HepG2 (cell line): ENCODE measurements around the gene PSPH. TPM values are rescaled to one million over a fixed set of nuclear protein-coding genes. Genes with fewer than 3 reads are reported as not detected.

ENCODE experiments used
- GFI1 ChIP-seq: sonication (generic); formaldehyde crosslinking; IDR thresholded peaks from 2 replicates; pipeline ENCODE4 v1.5.0; 2020; ENCODE audit warnings: missing genetic modification reagents, mild to moderate bottlenecking, borderline replicate concordance
- MAFG ChIP-seq: sonication (generic); formaldehyde crosslinking; IDR thresholded peaks from 2 replicates; pipeline ENCODE4 v1.5.1; 2020; ENCODE audit warnings: mild to moderate bottlenecking, missing genetic modification reagents
- MED13 ChIP-seq: sonication (generic); formaldehyde crosslinking; IDR thresholded peaks from 2 replicates; pipeline ENCODE4 v1.5.0; 2020; ENCODE audit warnings: missing genetic modification reagents
- NFATC3 ChIP-seq: sonication (generic); formaldehyde crosslinking; IDR thresholded peaks from 2 replicates; pipeline ENCODE4 v1.5.1; 2020; ENCODE audit warnings: mild to moderate bottlenecking, missing genetic modification reagents
- POLR2AphosphoS2 ChIP-seq: IDR thresholded peaks from 2 replicates; pipeline ENCODE4 v1.6.1; 2011; ENCODE audit warnings: low read depth, low read length, improper control_type of control experiment
- SNAI1 ChIP-seq: sonication (generic); formaldehyde crosslinking; IDR thresholded peaks from 2 replicates; pipeline ENCODE4 v1.5.0; 2020; ENCODE audit warnings: mild to moderate bottlenecking, missing genetic modification reagents, borderline replicate concordance
- TSC22D2 ChIP-seq: sonication (generic); formaldehyde crosslinking; IDR thresholded peaks from 2 replicates; pipeline ENCODE4 v1.5.1; 2020; ENCODE audit warnings: missing genetic modification reagents, mild to moderate bottlenecking, borderline replicate concordance
- WIZ ChIP-seq: sonication (generic); formaldehyde crosslinking; IDR thresholded peaks from 2 replicates; pipeline ENCODE4 v1.5.1; 2020; ENCODE audit warnings: mild to moderate bottlenecking, missing genetic modification reagents
- XBP1 ChIP-seq: sonication (generic); formaldehyde crosslinking; IDR thresholded peaks from 2 replicates; pipeline ENCODE4 v1.5.0; 2020; ENCODE audit warnings: missing genetic modification reagents
- ZFYVE20 ChIP-seq: sonication (generic); formaldehyde crosslinking; IDR thresholded peaks from 2 replicates; pipeline ENCODE4 v1.8.0; 2023; ENCODE audit warnings: low read depth, mild to moderate bottlenecking, moderate library complexity, missing genetic modification reagents, borderline replicate concordance
- ZNF510 ChIP-seq: sonication (generic); formaldehyde crosslinking; IDR thresholded peaks from 2 replicates; pipeline ENCODE4 v1.4.0; 2020; ENCODE audit warnings: low read depth, mild to moderate bottlenecking, missing genetic modification reagents
- ZNF547 ChIP-seq: sonication (generic); formaldehyde crosslinking; IDR thresholded peaks from 2 replicates; pipeline ENCODE4 v1.5.1; 2020; ENCODE audit warnings: mild to moderate bottlenecking, missing genetic modification reagents
- ZNF709 ChIP-seq: sonication (generic); formaldehyde crosslinking; IDR thresholded peaks from 2 replicates; pipeline ENCODE4 v1.5.0; 2020; ENCODE audit warnings: mild to moderate bottlenecking, missing genetic modification reagents
- polyA plus RNA-seq, 8 experiments: library from polyadenylated mRNA; depleted of rRNA in 3 of 8; stranded (reverse) in 7 of 8; unstranded in 1 of 8; fragments of >200 nt; fragmentation: Illumina TruSeq in 4 of 8; extraction: Trizol in 4 of 8; gene quantifications; 2 replicates each; pipeline versions ENCODE4 v1.2.1 to v1.2.3, GENCODE V29; 2011 to 2016; ENCODE audit warnings: low read depth in 4 of 8, missing spikeins in 1 of 8, mixed read lengths in 1 of 8; ENCODE audit not compliant: insufficient read depth in 1 of 8
- total RNA-seq, 5 experiments: library from RNA; depleted of rRNA; stranded (reverse); fragments of >200 nt; fragmentation: Illumina TruSeq; extraction: Trizol; gene quantifications; 2 replicates each; pipeline ENCODE4 v1.2.3, GENCODE V29; 2016; ENCODE audit warnings: low read depth in 1 of 5
- TF ChIP-seq, protein P1 (sequence below): sonication (generic); formaldehyde crosslinking; IDR thresholded peaks from 2 replicates; pipeline ENCODE4 v1.5.0; 2020; ENCODE audit warnings: mild to moderate bottlenecking, missing genetic modification reagents, borderline replicate concordance
- TF ChIP-seq, protein P2 (sequence below): sonication (generic); formaldehyde crosslinking; IDR thresholded peaks from 2 replicates; pipeline ENCODE4 v1.4.0; 2020; ENCODE audit warnings: mild to moderate bottlenecking, missing genetic modification reagents
- TF ChIP-seq, protein P3 (sequence below): sonication (generic); formaldehyde crosslinking; IDR thresholded peaks from 2 replicates; pipeline ENCODE4 v1.5.0; 2020; ENCODE audit warnings: missing genetic modification reagents, mild to moderate bottlenecking, borderline replicate concordance
- TF ChIP-seq, protein P4 (sequence below): sonication (generic); formaldehyde crosslinking; IDR thresholded peaks from 2 replicates; pipeline ENCODE4 v1.4.0; 2020; ENCODE audit warnings: missing genetic modification reagents, borderline replicate concordance

The PSPH gene
- total and polyA plus RNA-seq, 2 of the 13 experiments (the other 11 are each of a cell fraction or from before 2014, with no cell fraction given): 85.5 to 124 TPM

DNA sequence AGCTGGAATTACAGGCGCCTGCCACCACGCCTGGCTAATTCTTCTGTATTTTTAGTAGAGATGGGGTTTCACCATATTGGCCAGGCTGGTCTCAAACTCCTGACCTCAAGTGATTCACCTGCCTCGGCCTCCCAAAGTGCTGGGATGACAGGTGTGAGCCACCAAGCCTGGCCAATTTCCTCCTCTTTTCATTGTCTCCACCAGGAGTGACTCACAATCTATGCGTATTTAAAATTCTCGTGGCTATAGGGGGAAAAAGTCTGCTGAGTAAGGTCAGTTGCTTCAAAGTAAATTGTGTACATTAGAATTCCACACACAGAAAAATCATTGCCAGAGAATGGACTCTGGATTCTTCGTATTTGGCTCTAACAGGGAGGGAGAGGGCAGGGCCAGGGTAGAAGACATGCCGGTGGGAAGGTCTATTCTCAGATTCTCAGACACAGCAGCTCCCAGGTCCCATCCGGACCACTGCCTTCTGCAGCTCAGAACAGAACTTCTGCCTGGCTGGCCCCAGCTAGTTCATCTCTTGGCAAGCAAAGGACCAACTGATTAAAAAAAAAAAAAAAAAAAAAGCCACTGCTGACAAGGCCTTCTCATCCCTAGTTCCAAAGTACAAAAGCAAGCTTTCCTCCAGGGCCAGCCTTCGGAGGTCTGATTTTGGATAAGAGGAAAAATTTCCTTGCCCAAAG, 22.2 kb downstream of the PSPH start (continued):
- TF ChIP-seq, protein P1, sequence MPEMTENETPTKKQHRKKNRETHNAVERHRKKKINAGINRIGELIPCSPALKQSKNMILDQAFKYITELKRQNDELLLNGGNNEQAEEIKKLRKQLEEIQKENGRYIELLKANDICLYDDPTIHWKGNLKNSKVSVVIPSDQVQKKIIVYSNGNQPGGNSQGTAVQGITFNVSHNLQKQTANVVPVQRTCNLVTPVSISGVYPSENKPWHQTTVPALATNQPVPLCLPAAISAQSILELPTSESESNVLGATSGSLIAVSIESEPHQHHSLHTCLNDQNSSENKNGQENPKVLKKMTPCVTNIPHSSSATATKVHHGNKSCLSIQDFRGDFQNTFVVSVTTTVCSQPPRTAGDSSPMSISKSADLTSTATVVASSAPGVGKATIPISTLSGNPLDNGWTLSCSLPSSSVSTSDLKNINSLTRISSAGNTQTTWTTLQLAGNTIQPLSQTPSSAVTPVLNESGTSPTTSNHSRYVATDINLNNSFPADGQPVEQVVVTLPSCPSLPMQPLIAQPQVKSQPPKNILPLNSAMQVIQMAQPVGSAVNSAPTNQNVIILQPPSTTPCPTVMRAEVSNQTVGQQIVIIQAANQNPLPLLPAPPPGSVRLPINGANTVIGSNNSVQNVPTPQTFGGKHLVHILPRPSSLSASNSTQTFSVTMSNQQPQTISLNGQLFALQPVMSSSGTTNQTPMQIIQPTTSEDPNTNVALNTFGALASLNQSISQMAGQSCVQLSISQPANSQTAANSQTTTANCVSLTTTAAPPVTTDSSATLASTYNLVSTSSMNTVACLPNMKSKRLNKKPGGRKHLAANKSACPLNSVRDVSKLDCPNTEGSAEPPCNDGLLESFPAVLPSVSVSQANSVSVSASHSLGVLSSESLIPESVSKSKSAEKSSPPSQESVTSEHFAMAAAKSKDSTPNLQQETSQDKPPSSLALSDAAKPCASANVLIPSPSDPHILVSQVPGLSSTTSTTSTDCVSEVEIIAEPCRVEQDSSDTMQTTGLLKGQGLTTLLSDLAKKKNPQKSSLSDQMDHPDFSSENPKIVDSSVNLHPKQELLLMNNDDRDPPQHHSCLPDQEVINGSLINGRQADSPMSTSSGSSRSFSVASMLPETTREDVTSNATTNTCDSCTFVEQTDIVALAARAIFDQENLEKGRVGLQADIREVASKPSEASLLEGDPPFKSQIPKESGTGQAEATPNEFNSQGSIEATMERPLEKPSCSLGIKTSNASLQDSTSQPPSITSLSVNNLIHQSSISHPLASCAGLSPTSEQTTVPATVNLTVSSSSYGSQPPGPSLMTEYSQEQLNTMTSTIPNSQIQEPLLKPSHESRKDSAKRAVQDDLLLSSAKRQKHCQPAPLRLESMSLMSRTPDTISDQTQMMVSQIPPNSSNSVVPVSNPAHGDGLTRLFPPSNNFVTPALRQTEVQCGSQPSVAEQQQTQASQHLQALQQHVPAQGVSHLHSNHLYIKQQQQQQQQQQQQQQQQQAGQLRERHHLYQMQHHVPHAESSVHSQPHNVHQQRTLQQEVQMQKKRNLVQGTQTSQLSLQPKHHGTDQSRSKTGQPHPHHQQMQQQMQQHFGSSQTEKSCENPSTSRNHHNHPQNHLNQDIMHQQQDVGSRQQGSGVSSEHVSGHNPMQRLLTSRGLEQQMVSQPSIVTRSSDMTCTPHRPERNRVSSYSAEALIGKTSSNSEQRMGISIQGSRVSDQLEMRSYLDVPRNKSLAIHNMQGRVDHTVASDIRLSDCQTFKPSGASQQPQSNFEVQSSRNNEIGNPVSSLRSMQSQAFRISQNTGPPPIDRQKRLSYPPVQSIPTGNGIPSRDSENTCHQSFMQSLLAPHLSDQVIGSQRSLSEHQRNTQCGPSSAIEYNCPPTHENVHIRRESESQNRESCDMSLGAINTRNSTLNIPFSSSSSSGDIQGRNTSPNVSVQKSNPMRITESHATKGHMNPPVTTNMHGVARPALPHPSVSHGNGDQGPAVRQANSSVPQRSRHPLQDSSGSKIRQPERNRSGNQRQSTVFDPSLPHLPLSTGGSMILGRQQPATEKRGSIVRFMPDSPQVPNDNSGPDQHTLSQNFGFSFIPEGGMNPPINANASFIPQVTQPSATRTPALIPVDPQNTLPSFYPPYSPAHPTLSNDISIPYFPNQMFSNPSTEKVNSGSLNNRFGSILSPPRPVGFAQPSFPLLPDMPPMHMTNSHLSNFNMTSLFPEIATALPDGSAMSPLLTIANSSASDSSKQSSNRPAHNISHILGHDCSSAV (CRISPR knock-in tag): no peak
- TF ChIP-seq, protein P2, sequence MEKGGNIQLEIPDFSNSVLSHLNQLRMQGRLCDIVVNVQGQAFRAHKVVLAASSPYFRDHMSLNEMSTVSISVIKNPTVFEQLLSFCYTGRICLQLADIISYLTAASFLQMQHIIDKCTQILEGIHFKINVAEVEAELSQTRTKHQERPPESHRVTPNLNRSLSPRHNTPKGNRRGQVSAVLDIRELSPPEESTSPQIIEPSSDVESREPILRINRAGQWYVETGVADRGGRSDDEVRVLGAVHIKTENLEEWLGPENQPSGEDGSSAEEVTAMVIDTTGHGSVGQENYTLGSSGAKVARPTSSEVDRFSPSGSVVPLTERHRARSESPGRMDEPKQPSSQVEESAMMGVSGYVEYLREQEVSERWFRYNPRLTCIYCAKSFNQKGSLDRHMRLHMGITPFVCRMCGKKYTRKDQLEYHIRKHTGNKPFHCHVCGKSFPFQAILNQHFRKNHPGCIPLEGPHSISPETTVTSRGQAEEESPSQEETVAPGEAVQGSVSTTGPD (CRISPR knock-in tag): peak; percentile 34; the same call in 1 of the 2 replicates
- peak; percentile 80; the same call in 1 of the 2 replicates for TF ChIP-seq GFI1 (CRISPR knock-in tag)
- TF ChIP-seq WIZ: no peak
- TF ChIP-seq TSC22D2 (CRISPR knock-in tag): no peak
- no peak for TF ChIP-seq ZNF547 (CRISPR knock-in tag)
- TF ChIP-seq MAFG: no peak
- TF ChIP-seq, protein P3, sequence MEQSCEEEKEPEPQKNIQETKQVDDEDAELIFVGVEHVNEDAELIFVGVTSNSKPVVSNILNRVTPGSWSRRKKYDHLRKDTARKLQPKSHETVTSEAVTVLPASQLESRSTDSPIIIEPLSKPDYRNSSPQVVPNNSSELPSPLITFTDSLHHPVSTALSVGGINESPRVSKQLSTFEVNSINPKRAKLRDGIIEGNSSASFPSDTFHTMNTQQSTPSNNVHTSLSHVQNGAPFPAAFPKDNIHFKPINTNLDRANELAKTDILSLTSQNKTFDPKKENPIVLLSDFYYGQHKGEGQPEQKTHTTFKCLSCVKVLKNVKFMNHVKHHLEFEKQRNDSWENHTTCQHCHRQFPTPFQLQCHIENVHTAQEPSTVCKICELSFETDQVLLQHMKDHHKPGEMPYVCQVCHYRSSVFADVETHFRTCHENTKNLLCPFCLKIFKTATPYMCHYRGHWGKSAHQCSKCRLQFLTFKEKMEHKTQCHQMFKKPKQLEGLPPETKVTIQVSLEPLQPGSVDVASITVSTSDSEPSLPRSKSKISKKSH (CRISPR knock-in tag): no peak
- TF ChIP-seq ZNF510 (CRISPR knock-in tag): 0 out of 2 replicates have a peak, but pooled peaks have one; percentile 31
- no peak for TF ChIP-seq ZNF709 (CRISPR knock-in tag)
- no peak for TF ChIP-seq POLR2AphosphoS2
- no peak for TF ChIP-seq ZFYVE20 (CRISPR knock-in tag)
- TF ChIP-seq, protein P4, sequence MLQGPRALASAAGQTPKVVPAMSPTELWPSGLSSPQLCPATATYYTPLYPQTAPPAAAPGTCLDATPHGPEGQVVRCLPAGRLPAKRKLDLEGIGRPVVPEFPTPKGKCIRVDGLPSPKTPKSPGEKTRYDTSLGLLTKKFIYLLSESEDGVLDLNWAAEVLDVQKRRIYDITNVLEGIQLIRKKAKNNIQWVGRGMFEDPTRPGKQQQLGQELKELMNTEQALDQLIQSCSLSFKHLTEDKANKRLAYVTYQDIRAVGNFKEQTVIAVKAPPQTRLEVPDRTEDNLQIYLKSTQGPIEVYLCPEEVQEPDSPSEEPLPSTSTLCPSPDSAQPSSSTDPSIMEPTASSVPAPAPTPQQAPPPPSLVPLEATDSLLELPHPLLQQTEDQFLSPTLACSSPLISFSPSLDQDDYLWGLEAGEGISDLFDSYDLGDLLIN (CRISPR knock-in tag): no peak
- no peak for TF ChIP-seq MED13 (CRISPR knock-in tag)
- no peak for TF ChIP-seq XBP1 (CRISPR knock-in tag)
- TF ChIP-seq NFATC3: no peak
- TF ChIP-seq SNAI1 (CRISPR knock-in tag): 0 out of 2 replicates have a peak, but pooled peaks have one; percentile 53
